ENCODE measurements around the gene ZNF407. TPM values are rescaled to one million over a fixed set of nuclear protein-coding genes. Genes with fewer than 3 reads are reported as not detected.

The ZNF407 gene
- total RNA-seq, 2 donors from 2014 or later, result 11.7 to 22.2 TPM

DNA sequence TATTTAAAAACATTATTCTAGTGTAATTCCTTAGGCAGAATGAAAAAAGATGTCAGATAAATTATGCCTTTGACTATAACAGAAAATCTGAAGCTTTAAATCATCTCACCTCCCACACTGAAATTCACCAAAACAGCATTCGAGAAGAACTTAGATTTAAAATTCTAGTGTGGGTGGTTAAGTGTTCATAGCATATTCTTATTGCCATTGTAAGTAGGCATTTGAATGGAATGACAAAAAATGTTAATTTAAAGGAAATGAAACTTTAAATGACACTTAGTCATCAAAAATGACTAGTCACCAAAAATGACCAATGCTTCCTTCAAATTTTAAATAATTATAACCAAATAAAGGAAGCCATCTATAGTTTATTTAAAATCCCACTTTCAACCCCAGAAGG is 7.0 kb upstream of the ZNF407 start:
- Histone ChIP-seq H3K36me3 (no peaks in the 10 kb centered on the region), H3K4me3 (no peak overlapping the region), H3K27ac (no peak overlapping the region), H3K4me1 (replicated peaks) (no peaks in the 10 kb centered on the region), H3K27me3 (replicated peaks; ENCODE audit: insufficient read depth) (peaks cover 5% of the 10 kb centered on the region), H3K9me3 (no peaks in the 10 kb centered on the region)
- DNase-seq (ENCODE audit: low spot score), result no peak
- intact Hi-C loops (cut with DNase I), result no loop called here
- TF ChIP-seq, protein P1, sequence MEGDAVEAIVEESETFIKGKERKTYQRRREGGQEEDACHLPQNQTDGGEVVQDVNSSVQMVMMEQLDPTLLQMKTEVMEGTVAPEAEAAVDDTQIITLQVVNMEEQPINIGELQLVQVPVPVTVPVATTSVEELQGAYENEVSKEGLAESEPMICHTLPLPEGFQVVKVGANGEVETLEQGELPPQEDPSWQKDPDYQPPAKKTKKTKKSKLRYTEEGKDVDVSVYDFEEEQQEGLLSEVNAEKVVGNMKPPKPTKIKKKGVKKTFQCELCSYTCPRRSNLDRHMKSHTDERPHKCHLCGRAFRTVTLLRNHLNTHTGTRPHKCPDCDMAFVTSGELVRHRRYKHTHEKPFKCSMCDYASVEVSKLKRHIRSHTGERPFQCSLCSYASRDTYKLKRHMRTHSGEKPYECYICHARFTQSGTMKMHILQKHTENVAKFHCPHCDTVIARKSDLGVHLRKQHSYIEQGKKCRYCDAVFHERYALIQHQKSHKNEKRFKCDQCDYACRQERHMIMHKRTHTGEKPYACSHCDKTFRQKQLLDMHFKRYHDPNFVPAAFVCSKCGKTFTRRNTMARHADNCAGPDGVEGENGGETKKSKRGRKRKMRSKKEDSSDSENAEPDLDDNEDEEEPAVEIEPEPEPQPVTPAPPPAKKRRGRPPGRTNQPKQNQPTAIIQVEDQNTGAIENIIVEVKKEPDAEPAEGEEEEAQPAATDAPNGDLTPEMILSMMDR (IDR thresholded peaks at IDR 0.05), result no peak
- TF ChIP-seq POLR2A (IDR thresholded peaks at IDR 0.05) (no peak), POLR2AphosphoS5 (IDR thresholded peaks at IDR 0.05) (no peak)
- 82% methylated on average over 1 of the region's 1 CpG for WGBS

DNA sequence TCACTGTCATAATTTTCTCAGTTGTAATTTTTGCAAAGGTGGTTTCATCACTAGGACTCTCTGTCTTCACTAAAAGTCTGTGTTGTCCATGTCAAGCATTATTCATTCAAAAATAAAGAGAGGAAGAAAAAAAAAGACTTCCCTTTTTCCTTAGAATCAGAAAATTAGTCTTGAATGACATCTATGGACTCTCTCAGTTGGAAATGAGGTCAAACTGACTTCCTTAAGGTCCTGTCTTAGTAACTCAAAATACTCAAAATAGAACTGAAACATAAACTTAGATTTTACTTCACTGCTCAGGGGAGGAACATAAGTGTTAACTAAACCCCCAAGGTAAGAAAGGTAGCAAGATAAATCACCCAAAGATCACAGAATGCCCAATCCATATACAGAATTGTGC is 2.2 kb upstream of the ZNF407 start:
- no peaks in the 10 kb centered on the region for H3K4me1 ChIP-seq (replicated peaks)
- no peaks in the 10 kb centered on the region for H3K36me3 ChIP-seq
- TF ChIP-seq, protein P1 (IDR thresholded peaks at IDR 0.05), result no peak
- TF ChIP-seq POLR2AphosphoS5 (IDR thresholded peaks at IDR 0.05), result no peak
- no peak for TF ChIP-seq POLR2A (IDR thresholded peaks at IDR 0.05)
- no peaks in the 10 kb centered on the region for H3K9me3 ChIP-seq
- no peaks in the 10 kb centered on the region for H3K27me3 ChIP-seq (replicated peaks; ENCODE audit: insufficient read depth)
- intact Hi-C loops (cut with DNase I), result loop anchor here (5.0 kb wide), 1 partner anchor 98 kb away; the partner anchor contains the start of gene CNDP2
- H3K4me3 ChIP-seq, result no peak overlapping the region
- H3K27ac ChIP-seq, result no peak overlapping the region
- no peak for DNase-seq (ENCODE audit: low spot score)

DNA sequence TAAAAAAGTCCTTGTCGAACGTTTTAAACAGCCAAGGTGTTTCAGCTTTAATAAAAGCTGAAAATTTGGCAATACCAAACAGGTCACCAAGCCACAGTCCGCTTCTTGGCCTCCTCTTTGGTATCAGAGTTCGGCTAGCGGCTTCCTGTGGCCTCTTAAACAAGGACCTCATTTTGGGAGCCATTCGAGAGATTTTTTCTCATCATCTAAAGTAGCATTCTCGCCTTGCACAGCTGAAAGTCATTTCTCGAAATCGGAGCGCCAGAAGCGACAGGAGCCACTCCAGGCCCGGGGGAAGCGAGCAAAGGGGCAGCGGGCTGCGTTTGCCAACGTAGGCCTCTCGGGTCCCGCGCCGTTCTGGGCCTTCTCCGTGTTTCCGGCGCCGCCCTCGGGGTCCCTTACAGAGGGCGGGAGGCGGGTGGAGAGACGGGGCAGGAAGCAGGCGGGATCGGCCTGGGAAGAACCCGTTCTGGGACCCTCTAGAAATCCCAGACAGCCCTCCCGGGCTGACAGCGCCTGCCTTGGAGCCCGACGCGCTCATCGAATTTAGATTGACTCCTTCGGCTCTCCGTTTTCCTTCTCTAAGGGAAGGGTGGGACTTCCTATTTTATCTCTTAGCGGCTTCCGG is 522 bp upstream of the ZNF407 start:
- Histone ChIP-seq H3K9me3 (no peaks in the 10 kb centered on the region), H3K27me3 (replicated peaks; ENCODE audit: insufficient read depth) (no peaks in the 10 kb centered on the region), H3K4me1 (replicated peaks) (no peaks in the 10 kb centered on the region), H3K36me3 (no peaks in the 10 kb centered on the region), H3K27ac (peak overlapping the region; percentile 98 to 99), H3K4me3 (peak overlapping the region; percentile 92 to 99)
- intact Hi-C loops (cut with DNase I), result loop anchor here (5.0 kb wide), 1 partner anchor 100 kb away; the partner anchor contains the start of gene CNDP2
- TF ChIP-seq POLR2A (IDR thresholded peaks at IDR 0.05) (peak; percentile 10), POLR2AphosphoS5 (IDR thresholded peaks at IDR 0.05) (no peak)
- peak; percentile 57 for DNase-seq (ENCODE audit: low spot score)
- under 1% methylated on average over 38 of the region's 41 CpGs for WGBS

DNA sequence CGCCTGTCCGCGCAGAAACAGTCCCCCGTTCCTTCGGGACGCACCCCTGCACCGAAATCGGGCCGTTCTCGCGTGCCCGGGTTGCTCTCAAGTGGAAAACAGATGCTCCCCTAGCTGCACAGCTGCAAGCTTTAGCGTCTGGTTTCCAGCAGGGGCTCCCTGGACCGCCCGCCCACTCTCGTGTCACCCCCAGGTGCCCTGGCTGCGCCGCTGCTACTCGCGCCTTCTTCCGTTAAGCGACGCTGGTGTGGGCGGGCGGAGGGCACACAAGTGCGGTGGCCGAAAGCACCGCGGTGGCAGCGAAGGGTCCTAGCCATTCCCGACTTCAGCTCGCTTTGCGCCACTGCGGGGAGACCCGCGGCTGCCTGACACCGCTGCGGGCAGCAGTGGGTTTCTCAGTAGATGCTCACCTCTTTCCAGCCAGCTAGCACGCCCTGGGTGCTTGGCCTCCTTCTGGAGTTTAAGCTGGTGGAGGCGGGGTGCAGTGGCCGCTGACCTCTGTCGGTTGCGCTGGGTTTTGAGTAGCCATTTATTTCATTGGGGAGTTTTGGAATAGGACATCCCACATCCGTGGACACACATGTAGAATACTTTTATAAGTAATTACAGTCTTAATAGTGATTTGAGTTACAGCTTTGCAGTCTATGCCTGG is 806 bp downstream of the ZNF407 start:
- DNase-seq (ENCODE audit: low spot score), result peak; percentile 15
- peak overlapping the region; percentile 98 to 99 for H3K27ac ChIP-seq
- H3K27me3 ChIP-seq (replicated peaks; ENCODE audit: insufficient read depth), result no peaks in the 10 kb centered on the region
- H3K9me3 ChIP-seq, result no peaks in the 10 kb centered on the region
- peak overlapping the region; percentile 92 to 99 for H3K4me3 ChIP-seq
- intact Hi-C loops (cut with DNase I), result loop anchor here (5.0 kb wide), 1 partner anchor 101 kb away; the partner anchor contains the start of gene CNDP2
- under 1% methylated on average over 44 of the region's 44 CpGs for WGBS
- TF ChIP-seq POLR2A (IDR thresholded peaks at IDR 0.05), result no peak
- TF ChIP-seq POLR2AphosphoS5 (IDR thresholded peaks at IDR 0.05), result no peak
- TF ChIP-seq, protein P1 (IDR thresholded peaks at IDR 0.05), result no peak
- no peaks in the 10 kb centered on the region for H3K4me1 ChIP-seq (replicated peaks)
- H3K36me3 ChIP-seq, result no peaks in the 10 kb centered on the region

DNA sequence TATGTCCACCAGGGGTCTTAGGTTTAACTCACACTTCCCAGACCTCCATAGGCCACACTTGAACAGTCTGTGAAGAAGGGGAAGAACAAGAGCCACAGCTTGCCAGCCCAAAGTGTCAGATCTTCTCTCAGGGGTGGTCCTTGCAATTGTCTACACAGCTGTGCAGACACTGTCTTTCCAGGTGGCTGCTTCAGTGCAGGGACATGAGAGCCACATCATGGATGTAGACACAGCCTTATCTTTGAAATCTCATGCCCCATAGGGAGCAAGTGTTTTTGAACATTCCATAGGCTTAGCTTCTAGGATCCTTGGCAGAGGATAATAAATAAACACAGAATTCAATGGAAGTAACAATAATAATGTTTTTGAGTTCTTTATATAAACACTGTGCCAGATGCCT is 6.7 kb downstream of the ZNF407 start:
- Histone ChIP-seq H3K27me3 (replicated peaks; ENCODE audit: insufficient read depth) (no peaks in the 10 kb centered on the region), H3K4me3 (no peak overlapping the region), H3K27ac (no peak overlapping the region), H3K36me3 (no peaks in the 10 kb centered on the region), H3K9me3 (no peaks in the 10 kb centered on the region), H3K4me1 (replicated peaks) (no peaks in the 10 kb centered on the region)
- TF ChIP-seq POLR2A (IDR thresholded peaks at IDR 0.05) (no peak), POLR2AphosphoS5 (IDR thresholded peaks at IDR 0.05) (no peak)
- TF ChIP-seq, protein P1 (IDR thresholded peaks at IDR 0.05), result no peak
- DNase-seq (ENCODE audit: low spot score), result no peak
- intact Hi-C loops (cut with DNase I), result no loop called here
